ENCODE data around the gene TC2N.
"Not testable (repeated sequence)": the region's sequence is repeated elsewhere in the genome, so short reads cannot be mapped to it uniquely, and the experiment has no call there.

TC2N gene

DNA sequence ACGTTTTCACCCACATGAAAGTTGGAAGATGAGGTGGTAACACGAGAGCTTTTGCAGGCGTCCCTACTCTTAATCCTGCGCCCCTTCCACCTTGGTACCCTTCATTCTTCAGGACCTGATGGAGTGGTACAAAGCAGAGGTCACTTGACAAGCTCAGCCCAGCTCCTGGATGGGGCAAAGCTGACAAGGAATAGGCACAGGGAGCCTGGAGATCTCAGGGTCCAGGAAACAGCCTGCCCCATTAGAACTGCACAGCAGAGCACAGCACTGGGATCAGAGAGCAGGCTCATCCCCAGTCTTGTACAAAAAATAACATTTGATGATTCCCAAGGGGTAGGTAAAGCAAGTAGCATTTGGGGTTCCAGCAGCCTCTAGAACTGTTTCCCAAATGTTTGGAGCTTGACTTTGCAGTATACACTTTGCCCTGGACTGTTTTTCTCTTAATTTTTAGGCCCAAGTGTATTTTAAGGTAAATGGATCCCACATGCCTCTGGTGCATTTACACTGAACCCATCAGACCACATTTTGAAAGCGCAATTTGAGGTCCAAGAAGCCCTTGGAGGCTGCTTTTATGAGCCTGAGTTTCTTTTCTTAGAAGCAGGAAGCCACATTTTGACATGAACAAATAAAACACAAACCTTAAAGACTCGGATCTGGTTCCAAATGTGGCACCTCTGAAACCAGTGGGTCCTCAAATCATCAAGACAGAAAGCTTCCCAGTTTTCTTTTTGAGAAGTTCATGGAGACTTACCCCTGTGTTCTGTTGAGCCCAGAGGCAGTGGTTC is 633 bp downstream of the TC2N start:
- DNase-seq = no peak

DNA sequence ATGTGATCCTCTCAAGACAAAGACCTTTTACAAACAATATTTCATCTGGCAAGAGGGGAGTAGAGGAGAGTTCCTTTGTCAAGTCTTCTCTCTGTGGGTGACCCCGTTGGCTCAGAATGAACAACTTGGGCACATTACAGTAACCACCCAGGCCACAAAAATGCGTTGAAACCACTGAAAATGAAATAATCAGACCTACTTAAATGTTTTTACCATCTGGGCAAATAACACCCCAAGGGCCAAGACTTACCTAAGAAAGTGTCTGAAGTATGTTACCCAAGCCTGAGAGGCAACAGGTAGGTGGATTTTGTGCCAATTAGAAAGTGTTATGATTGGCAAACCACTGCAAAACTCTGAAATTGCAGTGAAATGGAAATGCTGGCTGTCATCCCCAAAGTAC is 1.3 kb downstream of the TC2N start:
- no peak for DNase-seq

DNA sequence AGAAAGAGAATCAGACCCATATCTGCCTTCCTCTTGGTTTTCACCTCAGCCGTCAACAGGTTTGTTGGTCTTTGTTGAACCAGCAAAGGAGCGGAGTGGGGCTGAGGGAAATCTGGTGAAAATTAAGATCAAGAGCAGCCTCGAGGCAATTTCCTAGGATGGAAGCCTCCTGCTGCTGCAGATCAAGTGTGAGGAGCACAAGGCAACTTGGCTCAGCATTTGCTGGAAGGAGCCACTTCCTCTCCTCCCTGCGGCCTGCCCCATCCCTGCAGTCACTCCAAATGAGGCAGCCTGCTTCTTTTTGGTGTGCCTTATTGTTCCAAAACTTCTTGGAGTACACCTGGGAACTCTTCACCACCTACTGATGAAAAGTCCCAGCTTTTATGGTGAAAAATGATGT is 4.9 kb downstream of the TC2N start:
- DNase-seq = no peak

DNA sequence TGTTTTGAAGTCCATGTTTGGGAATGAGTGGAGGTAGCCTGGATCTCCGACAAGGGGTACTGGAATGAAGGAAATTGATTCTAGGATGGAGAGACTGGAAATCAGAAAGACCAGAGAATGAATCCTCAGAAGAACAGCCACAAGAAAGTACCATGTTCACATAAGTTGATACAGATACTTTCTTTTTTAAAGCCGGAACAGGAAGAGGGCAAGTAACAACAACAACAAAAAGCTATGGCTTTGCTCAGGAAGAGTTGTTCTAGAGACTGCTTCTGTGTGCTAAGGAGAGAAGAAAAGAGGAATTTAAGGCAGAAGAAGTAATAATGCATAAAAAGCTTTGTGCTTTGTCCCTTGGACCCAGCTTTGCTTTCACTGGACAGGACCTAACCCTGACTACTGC is 6.2 kb downstream of the TC2N start:
- DNase-seq = no peak

DNA sequence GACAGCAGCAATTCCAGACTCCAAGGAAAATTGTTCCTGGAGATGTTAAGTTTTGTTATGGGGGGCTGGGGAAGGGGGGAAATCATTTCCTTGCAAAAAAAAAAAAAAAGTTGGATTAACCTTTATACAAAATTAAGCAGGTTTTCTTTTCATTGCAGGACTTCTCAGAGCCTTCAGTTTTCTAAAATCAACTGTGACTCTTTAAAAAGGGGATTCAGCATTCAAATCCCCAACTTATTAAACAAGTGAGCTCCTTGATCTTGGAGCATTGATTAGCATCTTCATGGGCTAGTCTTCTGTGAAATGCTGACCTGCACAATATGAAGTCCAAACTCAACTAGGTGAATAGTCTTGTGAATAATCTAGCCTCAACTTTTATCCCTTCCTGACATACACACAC is 7.1 kb downstream of the TC2N start:
- no peak for DNase-seq

DNA sequence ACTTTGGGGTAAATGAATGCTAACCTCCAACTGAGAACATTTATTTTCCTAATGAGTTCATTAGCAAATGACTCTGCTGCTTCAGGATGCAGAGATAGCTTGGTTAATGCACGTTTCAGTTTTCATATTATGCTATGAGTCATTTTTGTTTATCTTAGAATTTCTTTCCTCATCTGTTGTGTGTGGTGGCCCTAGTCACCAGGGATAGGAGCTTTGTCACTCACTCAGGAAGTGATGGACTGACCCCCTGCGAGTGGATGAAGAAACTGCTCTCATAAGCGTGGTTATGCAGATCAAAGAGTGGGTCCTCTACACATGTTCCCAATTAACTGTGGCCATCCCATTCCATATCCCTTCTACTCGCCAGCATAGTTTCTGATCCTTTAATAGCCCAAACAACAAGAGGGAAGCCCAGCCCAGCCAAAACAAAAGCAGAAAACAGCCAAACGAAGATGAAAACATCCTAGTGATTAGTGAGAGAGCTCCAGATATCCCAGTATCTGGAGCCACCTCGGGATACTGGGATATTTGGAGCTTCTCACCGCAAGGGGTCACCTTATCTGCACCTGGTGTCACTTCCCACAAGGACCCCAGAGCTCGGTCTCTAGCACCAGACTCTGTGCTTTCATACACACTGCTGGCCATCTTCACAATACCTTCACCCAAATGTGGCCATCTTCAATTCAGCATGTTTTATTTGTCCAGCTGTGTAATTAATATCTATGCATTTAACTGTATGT is 8.6 kb downstream of the TC2N start:
- DNase-seq = no peak

DNA sequence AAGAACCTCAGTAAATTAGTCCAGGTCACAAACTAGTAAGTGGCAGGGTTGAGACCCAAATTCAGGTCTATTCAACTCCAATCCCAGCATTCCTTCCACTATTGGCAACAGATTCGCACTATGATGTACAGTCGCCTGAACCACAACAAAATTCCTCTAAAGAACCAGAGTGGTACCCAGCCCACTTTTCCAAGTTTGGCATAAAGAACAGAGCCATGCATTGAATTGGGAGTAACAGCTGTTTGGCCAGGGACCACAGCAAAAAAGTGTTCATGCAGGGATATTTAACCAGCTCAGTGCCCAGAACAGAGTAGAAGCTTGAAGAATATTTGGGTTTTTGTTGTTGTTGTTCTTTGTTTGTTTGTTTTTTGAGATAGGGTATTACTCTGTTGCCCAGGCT is 9.7 kb downstream of the TC2N start:
- DNase-seq = no peak

DNA sequence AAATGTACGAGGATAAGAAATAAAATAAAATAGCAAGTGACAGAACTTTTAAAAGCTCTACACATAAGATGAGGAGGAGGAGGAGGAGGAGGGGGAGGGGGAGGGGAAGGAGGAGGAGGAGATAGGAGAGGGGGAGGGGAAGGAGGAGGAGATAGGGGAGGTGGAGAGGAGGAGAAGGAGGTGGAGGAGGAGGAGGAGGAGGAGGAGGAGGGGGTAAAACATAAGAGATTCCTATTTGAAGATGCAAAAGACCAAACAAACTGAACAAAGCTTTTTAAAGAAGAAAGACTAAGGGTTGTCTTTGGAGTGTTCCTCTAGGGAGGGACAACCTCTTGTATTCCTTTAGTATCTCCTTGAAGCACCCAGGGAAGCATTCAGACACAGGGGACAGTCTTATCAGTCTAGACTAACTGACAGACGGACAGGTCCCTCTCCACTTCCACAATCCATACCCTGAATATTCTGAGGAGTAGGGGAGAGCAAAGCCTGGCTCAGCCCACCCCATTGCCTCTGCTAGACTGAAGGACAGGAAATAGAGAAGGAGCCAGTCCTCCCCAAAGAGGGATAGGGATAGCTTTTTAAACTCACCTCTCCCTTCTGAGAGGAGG is 12.9 kb downstream of the TC2N start:
- no peak for DNase-seq

DNA sequence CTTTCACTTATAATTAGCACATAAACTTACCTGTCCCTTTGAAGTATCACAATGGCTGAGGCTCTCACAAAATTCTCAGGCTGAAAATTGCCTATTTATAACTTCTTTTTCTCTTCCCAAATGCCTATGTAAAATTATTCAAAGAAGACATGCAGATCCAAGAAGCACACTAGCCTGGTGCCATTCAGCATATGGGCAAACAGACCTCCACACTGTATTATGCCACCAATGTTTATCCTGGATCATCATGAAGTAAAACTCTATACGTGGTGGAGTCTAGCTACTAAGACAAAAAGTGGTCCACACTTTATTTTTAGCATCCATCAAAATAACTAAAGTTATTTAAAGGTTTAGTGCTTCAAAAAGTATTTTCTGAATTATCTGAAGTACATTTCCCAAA is 15.8 kb downstream of the TC2N start:
- no peak for DNase-seq

DNA sequence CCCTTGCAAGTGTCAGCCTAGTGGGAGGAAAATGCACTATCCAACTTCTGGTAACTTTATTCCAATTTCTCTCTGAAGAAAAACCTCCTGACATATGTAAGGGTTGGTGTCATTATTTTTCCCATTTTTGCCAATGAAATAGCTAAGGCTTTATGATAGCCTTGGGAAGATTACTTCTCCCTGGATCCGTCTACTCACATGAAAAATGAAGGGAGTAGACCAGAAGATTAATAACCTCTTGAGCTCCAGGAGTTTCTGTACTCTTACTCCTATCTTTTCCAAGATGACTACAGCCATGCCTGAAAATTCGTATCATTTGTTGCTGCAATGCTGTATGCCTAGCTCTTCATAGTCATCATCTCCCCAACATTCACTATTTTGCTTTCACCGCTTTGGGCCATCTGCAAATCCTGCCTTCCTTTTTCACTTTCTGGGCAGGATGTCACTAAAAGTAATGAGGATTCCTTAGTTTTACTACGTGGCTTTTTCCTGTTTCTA is 18.8 kb downstream of the TC2N start:
- no peak for DNase-seq

DNA sequence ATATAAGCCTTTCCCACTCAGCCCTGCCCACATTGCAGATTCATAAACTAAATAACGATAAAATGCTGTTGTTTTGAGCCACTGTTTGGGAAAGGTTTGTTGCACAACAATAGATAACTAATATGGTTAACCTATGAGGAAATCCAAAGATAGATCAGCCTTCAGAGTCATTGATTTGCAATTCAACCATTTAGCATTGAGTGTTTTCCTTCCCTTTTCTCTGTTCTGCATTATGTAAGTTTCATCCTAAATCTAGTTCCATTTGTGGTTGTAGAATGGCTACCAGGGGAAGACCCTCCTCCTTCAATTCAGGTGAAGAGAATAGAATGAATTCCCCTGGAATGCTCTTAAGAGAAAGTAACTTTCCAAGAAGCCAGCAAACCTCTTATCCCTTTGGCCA is 19.6 kb downstream of the TC2N start:
- DNase-seq = no peak

DNA sequence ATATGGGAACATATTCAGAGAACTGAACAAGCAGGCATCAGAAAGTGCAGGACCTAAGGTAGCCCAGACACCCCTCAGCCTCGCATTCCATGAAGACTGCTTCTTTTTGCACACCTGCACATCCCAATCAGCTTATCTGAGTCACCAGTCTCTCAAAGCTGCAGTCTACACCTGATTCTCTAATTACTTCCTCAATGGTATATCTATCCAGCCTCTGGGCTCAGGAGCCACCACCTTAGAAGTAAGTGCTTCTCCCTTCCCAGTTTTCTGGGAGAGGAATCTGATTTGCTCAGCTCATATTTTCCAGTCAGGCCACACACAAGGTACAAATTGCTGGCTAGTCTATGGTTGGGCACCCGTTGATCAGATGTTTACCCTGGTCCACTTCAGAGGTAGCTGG is 21.7 kb downstream of the TC2N start:
- DNase-seq = no peak

DNA sequence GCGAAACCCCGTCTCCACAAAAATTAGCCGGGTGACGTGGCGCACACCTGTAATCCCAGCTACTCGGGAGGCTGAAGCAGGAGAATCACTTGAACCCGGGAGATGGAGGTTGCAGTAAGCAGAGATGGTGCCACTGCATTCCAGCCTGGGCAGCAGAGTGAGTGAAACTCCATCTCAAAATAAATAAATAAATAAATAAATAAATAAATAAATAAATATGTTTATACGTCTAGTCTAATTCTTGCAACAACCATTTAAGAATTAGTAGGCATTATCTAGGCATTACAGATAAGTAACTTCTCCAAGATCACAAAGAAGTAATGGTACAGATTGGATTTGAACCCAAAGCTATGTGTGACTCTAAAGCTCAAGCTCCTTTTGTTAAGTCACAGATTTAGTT is 22.3 kb downstream of the TC2N start:
- DNase-seq = not testable (repeated sequence)

DNA sequence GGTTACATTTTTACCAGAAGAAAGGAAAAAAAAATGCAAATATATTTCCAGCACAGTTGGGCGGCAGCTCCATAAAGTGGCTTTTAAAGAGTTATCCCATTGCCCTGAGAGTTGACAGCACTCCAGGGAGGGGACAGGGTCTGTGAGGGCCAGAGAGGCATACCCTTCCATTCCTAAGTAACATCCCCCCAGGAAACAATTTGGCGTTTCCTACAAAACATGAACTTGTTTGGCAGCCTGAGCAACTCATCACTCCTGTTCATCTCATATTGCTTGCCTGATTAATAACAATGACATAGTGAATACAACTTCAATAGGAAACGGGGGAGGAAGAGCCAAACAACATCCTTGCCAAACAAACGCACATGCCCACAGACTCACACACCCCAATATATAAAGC is 23.3 kb downstream of the TC2N start:
- DNase-seq = no peak

DNA sequence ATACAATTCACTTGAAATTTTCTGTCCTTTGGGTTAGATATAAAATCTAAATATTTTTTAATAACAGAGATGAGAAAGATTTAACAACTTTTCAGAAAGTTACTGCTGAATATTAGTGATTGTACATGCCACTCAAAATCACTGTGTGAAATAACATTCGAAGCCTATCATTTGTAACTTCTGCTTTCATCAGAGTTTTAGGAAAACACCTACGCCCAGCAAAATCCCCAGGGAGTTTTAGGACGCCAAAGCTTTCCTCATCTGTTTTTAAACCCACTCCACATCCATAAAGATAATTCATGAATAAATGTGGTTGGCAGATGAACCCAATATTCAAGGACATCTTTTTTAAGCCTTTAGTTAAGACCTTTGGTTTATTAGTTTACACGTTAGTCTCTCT is 23.9 kb downstream of the TC2N start:
- no peak for DNase-seq

DNA sequence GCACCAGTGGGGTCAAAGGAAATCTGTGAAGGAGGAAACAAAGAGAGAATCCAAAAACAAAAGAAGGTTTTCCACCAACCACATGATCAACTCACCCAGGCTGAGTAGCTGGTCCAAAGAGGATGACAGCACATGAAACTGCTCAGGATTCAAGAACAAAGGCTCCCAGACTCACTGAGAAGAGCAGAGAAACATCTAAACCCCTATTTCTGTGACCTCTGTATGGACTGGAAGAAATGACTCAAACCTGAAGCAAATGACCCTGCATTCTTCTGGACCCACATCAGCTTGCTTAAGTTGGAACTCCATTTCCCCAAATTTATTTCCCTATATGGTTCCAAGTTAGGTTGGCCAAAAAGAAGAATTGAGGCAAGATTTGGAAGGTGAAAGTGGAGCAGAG is 26.3 kb downstream of the TC2N start:
- DNase-seq = no peak

DNA sequence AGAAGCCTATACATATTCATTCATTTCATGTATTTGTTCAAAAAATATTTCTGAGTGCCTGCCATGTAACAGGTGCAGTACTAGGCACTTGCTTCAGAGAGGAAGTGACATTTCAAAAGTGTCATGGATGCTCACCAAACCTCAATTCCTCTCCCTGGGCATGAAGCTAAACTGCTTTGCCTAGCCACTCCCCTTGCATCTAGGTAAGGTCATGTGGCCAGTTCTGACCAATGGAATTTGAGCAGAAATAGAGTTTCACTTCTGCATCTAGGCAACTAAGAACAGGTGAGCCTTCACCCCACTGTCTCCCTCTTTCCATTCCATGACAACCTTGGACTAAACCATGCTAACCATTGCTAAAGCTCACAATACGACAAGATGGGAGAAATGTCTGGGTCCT is 27.6 kb downstream of the TC2N start:
- no peak for DNase-seq

DNA sequence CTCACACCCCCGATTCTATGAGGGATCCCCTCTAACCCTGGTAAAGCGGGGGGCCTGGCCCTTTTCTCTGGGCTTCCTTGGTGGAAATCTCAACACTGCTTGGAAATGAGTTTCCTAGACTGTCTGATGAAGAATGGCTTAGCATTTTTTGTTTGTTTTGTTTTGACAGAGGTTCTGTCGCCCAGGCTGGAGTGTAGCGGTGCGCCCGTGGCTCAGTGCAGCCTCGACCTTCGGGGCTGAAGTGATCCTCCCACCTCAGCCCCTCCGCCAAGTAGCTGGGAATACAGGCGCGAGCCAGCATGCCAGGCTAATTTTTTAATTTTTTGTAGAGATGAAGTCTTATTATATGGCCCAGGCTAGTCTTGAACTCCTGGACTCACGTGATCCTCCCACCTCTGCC is 30.3 kb downstream of the TC2N start:
- no peak for DNase-seq

DNA sequence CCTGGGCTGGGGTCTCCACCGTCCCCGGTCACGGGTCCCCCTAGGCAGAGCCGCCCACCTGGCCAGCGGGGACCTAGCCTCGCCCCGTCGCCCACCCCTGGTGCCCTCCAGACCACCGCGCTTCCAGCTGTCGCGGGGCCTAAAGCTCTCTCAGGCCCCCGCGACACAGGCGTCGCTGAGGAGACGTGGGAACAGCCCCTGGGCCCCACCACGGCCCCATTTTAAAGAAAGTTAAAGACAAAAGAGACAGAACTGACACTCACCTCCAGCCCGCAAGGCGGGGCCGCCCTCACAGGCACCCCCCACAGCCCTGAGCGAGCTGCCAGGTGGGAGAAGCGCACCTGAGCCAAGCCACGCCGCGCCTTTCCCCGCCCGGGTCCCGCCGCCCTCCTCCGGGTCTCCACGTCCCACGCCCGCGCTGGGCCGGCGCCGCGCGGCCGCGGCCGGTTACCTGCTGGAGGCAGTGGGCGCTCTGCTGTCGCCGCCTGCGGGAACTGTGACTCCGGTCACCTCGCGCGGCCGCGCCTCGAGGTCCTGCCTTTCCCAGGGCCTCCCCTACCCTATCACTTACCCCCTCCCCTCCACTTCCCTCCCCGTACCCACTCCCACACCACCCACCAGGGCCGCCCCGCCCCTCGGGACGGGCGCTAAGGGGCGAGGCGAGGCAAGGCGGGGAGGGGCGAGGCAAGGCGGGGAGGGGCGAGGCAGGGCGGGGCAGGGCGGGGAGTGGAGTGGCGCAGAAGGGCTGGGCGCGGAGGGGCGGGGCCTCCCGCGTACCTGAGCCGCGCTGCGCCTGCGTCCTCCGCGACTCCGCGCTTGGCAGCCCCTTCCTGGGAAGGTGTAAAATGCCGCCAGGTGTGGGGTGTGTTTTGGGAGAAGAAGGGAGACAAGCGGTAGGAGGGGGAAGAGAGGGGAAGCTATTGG is 31.2 kb downstream of the TC2N start:
- DNase-seq = peak; percentile 43

DNA sequence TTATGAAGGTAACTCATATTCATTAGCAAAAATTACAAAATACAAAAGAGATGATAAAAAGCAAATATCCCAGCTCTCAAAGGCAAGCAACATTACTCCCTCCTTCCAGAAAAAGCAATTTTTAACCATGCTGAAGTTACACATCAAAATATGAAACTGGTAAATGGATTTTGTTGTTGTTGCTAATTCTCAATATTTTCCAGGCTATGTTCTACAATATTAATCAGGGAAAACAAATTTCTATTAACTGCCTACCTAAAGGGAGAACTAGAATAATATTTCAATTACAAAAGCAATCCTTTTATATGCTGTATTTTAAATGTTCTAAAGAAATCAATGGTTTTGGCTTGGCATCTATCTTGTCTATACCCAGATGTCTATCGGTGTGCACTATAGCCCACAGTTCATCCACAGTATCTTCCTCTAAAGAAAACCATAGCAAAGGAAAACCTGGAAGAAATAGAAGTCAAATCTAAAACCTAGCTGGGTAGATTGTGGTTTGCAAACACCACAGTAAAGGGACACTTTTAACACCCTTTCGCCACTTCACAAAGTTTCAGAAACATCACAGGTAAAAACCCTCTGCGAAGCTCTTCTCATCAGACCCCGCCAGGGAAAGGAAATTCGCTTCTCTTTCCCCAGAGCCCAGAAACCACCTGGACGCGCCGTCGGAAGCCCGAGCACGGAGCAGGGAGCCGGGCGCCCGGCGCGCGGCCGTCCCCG is 32.0 kb downstream of the TC2N start:
- no peak for DNase-seq

DNA sequence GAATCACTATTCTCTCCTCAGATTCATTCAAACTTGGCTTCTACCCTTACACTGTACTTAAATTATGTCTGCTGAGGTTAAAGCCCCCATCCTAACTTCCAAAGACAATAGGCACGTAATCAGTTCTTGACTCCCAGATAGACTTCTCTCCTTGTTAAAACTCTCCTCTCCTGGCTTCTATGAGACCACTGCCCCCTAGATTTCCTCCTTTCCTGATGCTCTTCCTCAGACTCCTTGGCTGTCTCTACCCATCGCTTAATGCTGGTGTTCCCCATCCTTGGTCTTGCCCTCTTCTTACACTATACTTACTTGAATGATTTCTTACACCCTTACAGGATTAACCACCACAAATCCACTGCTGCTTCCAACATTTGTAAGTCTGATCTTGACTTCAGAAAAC is 32.8 kb downstream of the TC2N start:
- no peak for DNase-seq

DNA sequence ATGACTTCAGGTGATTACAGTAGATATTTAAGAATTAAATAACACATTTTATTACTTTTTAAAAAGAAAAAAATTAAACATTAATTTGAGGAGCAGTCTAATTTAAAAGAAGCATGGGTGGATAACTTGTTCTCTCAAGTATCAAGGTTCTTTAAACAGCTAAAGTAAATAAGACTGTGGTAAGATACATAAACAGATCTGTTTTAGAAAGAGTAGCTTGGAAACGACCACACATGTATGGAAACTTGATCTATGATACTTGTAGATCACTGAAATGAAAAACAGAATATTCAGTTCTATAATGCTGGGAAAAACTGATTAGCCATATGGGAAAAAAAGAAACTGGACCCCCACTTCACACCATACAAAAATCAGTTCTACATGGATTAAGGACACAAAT is 36.0 kb downstream of the TC2N start:
- no peak for DNase-seq

All from NCI-H226 (cell line).